SJCRH30 (cell line): ENCODE measurements around the gene NGEF. TPM values are rescaled to one million over a fixed set of nuclear protein-coding genes. Genes with fewer than 3 reads are reported as not detected.

Experiments used
- DNase-seq, 2 experiments: peaks; one replicate each; pipeline ENCODE4 v3.0.0-alpha.2; 2015 to 2020
- H3K27ac ChIP-seq: fragments of 250-450 bp; sonication (Bioruptor Pico); 2 replicates; pipeline ENCODE4 v1.5.1; 2020; ENCODE audit warnings: mild to moderate bottlenecking, moderate library complexity
- H3K27me3 ChIP-seq: fragments of 250-450 bp; sonication (Bioruptor Pico); 2 replicates; pipeline ENCODE4 v1.5.1; 2020; ENCODE audit warnings: mild to moderate bottlenecking, moderate library complexity
- H3K36me3 ChIP-seq: fragments of 250-450 bp; sonication (Bioruptor Pico); 2 replicates; pipeline ENCODE4 v1.5.1; 2020; ENCODE audit warnings: mild to moderate bottlenecking, moderate library complexity
- H3K4me1 ChIP-seq: fragments of 250-450 bp; sonication (Bioruptor Pico); 2 replicates; pipeline ENCODE4 v1.5.1; 2020; ENCODE audit warnings: mild to moderate bottlenecking, moderate library complexity
- H3K4me3 ChIP-seq: fragments of 250-450 bp; sonication (Bioruptor Pico); 2 replicates; pipeline ENCODE4 v1.5.1; 2020; ENCODE audit warnings: mild to moderate bottlenecking, moderate library complexity
- H3K9me3 ChIP-seq: fragments of 250-450 bp; sonication (Bioruptor Pico); replicated peaks from 2 replicates; pipeline ENCODE4 v1.5.1; 2020; ENCODE audit warnings: mild to moderate bottlenecking, moderate library complexity
- total RNA-seq: library from RNA; depleted of rRNA; stranded (reverse); fragments of >200 nt; shearing (Covaris generic); gene quantifications from 2 replicates; pipeline ENCODE4 v1.2.3, GENCODE V29; 2014

NGEF gene
- total RNA-seq, 1 experiment from 2014 or later: not detected

- H3K9me3 ChIP-seq: no peaks in the 10 kb centered on the region
- H3K4me3 ChIP-seq: no peak overlapping the region
- H3K27ac ChIP-seq: no peak overlapping the region
- H3K36me3 ChIP-seq: no peaks in the 10 kb centered on the region
- DNase-seq: no peak
- peaks cover 4% of the 10 kb centered on the region; the same call in 1 of the 2 replicates for H3K4me1 ChIP-seq
- H3K27me3 ChIP-seq: no peaks in the 10 kb centered on the region
These were observed 83.6 kb downstream of the NGEF start for GRCh38 chr2:232929303-232930058.

- no peak overlapping the region for H3K27ac ChIP-seq
- no peaks in the 10 kb centered on the region for H3K9me3 ChIP-seq
- no peaks in the 10 kb centered on the region for H3K36me3 ChIP-seq
- DNase-seq: no peak
- H3K27me3 ChIP-seq: no peaks in the 10 kb centered on the region
- peaks cover 4% of the 10 kb centered on the region; the same call in 1 of the 2 replicates for H3K4me1 ChIP-seq
- H3K4me3 ChIP-seq: no peak overlapping the region
These were observed 84.3 kb downstream of the NGEF start for GRCh38 chr2:232928551-232929302.

DNA sequence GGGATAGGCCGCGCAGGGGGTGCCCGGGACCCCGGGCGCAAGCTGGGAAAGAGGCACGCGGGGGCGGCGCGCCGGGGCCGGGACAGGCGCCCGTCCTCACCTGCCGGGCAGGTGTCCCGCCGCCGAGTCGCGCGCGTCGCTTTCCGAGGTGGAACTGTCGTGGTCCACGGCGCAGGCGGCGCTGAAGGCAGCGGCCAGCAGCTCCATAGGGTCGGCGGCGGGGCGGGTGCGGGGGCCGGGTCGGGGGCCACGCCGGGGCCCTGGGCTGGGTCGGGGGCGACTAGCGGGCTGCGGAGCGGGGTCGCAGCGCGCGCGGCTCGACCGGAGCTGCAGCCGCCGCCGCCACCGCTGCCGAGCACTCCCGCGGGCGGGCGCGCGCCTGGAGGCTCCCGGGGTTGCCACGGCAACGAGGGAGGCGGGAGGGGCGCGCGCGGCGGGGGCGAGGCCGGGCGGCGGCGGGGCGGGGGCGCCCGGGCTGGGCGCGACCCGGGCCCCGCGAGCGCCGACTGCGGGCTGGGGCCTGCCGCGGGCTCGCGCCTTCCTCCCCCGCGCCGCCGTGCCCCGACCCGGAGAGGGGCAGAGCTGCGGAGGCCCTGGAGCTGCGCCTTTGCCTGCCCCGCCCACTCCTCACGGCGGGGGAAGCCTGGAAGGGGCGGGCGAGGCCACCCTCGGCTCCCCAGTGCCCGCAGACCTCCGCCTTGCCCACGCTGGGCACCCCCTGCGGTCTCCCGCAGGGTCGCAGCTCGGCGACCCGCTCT is 85.1 kb downstream of the NGEF start:
- Histone ChIP-seq H3K4me1 (peaks cover 4% of the 10 kb centered on the region; the same call in 1 of the 2 replicates), H3K4me3 (no peak overlapping the region), H3K36me3 (no peaks in the 10 kb centered on the region), H3K9me3 (no peaks in the 10 kb centered on the region), H3K27me3 (no peaks in the 10 kb centered on the region), H3K27ac (no peak overlapping the region)
- DNase-seq: no peak

- Histone ChIP-seq H3K4me3 (no peak overlapping the region), H3K9me3 (no peaks in the 10 kb centered on the region), H3K36me3 (no peaks in the 10 kb centered on the region), H3K4me1 (peaks cover 4% of the 10 kb centered on the region; the same call in 1 of the 2 replicates), H3K27me3 (no peaks in the 10 kb centered on the region), H3K27ac (no peak overlapping the region)
- DNase-seq: no peak
These were observed 85.8 kb downstream of the NGEF start for GRCh38 chr2:232927032-232927792.

DNA sequence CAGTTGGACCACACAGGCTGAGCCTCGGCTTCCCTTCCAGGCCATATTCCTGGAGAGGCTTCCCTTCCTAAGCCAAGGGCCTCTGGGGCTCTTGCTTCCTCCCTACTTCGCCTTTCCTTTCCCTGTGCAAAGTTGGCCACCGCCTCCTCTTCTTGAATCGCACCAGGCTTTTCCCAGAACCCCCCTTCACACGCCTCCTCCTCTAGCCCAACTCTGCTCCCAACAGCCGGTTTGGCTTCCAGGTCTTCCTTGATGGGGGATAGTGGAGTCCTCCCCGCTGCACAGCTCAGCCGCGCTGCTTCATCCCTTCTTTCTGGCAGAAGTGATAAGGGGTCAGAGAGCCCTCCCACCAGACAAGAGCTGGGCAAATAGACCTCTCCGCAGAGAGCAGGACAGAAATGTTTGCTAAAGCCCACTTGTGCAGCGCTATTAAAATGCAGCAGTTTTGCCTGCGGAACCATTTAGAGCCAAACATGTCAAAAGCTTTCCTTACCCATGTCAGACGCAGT is 86.6 kb downstream of the NGEF start:
- H3K27me3 ChIP-seq: no peaks in the 10 kb centered on the region
- no peak for DNase-seq

GRCh38 chr2:232925821-232926156 is 87.3 kb downstream of the NGEF start:
- DNase-seq: peak in 1 of 2 experiments; percentile 22
- no peak overlapping the region for H3K27ac ChIP-seq
- no peaks in the 10 kb centered on the region for H3K27me3 ChIP-seq
- peaks cover 4% of the 10 kb centered on the region; the same call in 1 of the 2 replicates for H3K4me1 ChIP-seq
- H3K4me3 ChIP-seq: no peak overlapping the region
- no peaks in the 10 kb centered on the region for H3K9me3 ChIP-seq
- no peaks in the 10 kb centered on the region for H3K36me3 ChIP-seq

More for the DNA sequence above, 86.6 kb downstream of the NGEF start:
- Histone ChIP-seq H3K4me3 (no peak overlapping the region), H3K9me3 (no peaks in the 10 kb centered on the region), H3K4me1 (peaks cover 4% of the 10 kb centered on the region; the same call in 1 of the 2 replicates), H3K27ac (no peak overlapping the region), H3K36me3 (no peaks in the 10 kb centered on the region)

DNA sequence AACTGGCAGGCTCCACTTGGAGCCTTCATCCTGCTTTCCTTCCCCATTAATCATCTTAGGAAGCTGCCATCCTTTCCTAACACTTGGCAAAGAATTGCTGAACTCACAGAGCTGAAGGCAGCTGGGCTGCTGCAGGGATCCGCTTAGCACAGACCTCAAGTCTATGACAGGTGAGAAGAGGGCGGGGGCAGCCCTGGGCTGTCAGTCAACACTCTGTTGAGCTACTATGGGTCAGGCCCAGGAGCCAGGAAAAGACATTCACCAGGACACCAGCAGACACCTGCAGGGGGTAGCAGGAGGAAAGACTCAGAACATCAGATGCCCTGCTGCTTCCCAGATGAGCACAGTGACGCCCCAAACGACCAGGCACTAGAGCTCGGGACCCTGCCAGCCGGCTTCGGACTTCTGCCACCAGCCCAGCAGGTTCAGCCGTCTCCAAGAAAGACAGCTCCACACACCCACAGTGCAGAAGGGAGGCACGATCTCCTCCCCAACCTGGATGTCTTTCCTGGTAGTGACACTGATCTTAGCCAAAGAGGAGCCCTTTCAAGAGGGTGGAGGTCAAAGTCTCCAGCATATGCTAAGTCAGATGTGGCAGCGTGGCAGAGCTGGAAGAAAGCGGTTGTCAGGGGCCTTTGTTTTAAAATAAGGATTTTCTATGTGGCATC is 87.8 kb downstream of the NGEF start:
- no peak overlapping the region for H3K27ac ChIP-seq
- peak; percentile 64 to 73 for DNase-seq
- H3K36me3 ChIP-seq: no peaks in the 10 kb centered on the region
- H3K27me3 ChIP-seq: no peaks in the 10 kb centered on the region
- H3K4me1 ChIP-seq: peaks cover 4% of the 10 kb centered on the region; the same call in 1 of the 2 replicates
- no peaks in the 10 kb centered on the region for H3K9me3 ChIP-seq
- no peak overlapping the region for H3K4me3 ChIP-seq

DNA sequence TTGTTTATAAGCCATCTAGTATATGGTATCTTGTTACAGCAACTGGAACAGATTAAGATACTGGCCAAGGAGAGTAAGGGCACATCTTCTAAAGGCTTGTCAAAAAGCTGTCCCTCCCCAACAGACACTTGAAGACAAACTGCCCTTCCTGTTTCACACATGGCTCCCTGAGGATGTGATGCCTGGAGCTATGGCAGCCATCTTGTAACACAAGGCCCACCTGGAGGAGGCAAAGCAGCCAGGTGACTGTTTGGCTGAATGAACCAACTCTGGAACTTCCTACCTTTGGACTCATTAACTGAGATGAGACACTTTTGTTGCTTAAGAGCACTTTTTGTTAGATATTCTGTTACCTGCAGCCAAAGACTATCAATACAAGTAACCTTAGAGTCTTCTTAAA is 88.6 kb downstream of the NGEF start:
- Histone ChIP-seq H3K9me3 (no peaks in the 10 kb centered on the region), H3K27ac (no peak overlapping the region), H3K4me3 (no peak overlapping the region), H3K27me3 (no peaks in the 10 kb centered on the region), H3K4me1 (peaks cover 4% of the 10 kb centered on the region; the same call in 1 of the 2 replicates), H3K36me3 (no peaks in the 10 kb centered on the region)
- no peak for DNase-seq

DNA sequence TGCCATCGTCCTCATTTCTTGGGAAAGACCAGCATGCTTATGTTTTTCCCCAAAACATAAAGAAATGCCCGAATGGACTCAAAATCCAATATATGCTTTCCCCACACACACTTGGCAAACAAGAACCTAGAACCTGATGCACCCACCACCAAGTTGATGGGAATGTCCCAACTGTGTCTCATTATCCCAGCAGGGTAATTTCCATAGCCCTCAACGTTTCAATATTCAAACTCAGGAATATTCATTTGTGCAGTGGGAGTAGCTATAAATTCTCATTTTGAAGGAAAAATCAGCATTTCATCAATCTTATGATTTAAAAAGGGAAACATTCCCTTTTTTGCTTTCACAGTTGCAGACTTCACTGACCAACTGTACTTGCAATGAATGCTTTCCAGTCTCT is 92.3 kb downstream of the NGEF start:
- Histone ChIP-seq H3K27me3 (peaks cover 3% of the 10 kb centered on the region; the same call in 1 of the 2 replicates), H3K4me3 (no peak overlapping the region), H3K36me3 (no peaks in the 10 kb centered on the region), H3K9me3 (no peaks in the 10 kb centered on the region), H3K27ac (no peak overlapping the region), H3K4me1 (peaks cover 4% of the 10 kb centered on the region; the same call in 1 of the 2 replicates)
- no peak for DNase-seq

DNA sequence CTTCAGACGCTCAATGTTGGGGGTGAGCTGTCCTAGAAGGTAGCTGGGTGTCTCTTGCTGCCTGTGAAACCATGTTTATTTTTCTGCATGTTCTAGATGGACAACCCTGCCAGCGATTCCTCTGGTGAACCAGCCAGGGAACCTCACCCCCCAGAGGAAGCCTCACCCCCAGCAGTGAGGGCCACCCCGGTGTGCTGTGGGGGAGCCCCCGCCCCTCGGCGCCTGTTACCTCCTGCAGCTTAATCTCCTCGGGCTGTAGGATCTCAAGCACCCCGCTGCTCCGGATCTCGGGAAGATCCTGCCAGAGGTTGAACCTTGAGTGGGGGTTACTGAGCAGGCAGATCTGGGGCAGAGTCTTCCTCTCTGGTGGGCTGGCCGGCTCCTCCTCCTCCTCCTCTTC is 93.0 kb downstream of the NGEF start:
- H3K9me3 ChIP-seq: no peaks in the 10 kb centered on the region
- DNase-seq: no peak
- no peak overlapping the region for H3K27ac ChIP-seq
- peaks cover 3% of the 10 kb centered on the region; the same call in 1 of the 2 replicates for H3K27me3 ChIP-seq
- H3K4me1 ChIP-seq: peaks cover 4% of the 10 kb centered on the region; the same call in 1 of the 2 replicates
- H3K36me3 ChIP-seq: no peaks in the 10 kb centered on the region
- H3K4me3 ChIP-seq: no peak overlapping the region

- no peaks in the 10 kb centered on the region for H3K4me1 ChIP-seq
- DNase-seq: no peak
- no peak overlapping the region for H3K4me3 ChIP-seq
- H3K27ac ChIP-seq: no peak overlapping the region
- H3K36me3 ChIP-seq: no peaks in the 10 kb centered on the region
- peaks cover 3% of the 10 kb centered on the region; the same call in 1 of the 2 replicates for H3K27me3 ChIP-seq
- no peaks in the 10 kb centered on the region for H3K9me3 ChIP-seq
These were observed 93.9 kb downstream of the NGEF start for GRCh38 chr2:232919141-232919540.

- no peak for DNase-seq
- H3K9me3 ChIP-seq: no peaks in the 10 kb centered on the region; the same call in none of the 2 replicates
- H3K4me1 ChIP-seq: no peaks in the 10 kb centered on the region
- peaks cover 3% of the 10 kb centered on the region; the same call in 1 of the 2 replicates for H3K27me3 ChIP-seq
- H3K4me3 ChIP-seq: no peak overlapping the region
- H3K36me3 ChIP-seq: no peaks in the 10 kb centered on the region
- no peak overlapping the region for H3K27ac ChIP-seq
These were observed 99.2 kb downstream of the NGEF start for GRCh38 chr2:232913903-232914302.

GRCh38 chr2:232911712-232912277 is 101.3 kb downstream of the NGEF start:
- Histone ChIP-seq H3K36me3 (no peaks in the 10 kb centered on the region), H3K4me3 (no peak overlapping the region), H3K27ac (no peak overlapping the region), H3K4me1 (no peaks in the 10 kb centered on the region), H3K9me3 (no peaks in the 10 kb centered on the region; the same call in none of the 2 replicates), H3K27me3 (peaks cover 3% of the 10 kb centered on the region; the same call in 1 of the 2 replicates)
- DNase-seq: no peak
